Upper lobe of left lung (tissue), 6 donors: ENCODE results near the gene ADTRP. TPM values are rescaled to one million over a fixed set of nuclear protein-coding genes. Genes with fewer than 3 reads are reported as not detected.

Source experiments
- ATAC-seq, 2 donors: fragments of 200-7000 bp; cut with Tn5 transposase; one replicate each; pipeline ENCODE4 v1.9.1; 2022; ENCODE audit warnings: mild to moderate bottlenecking in 2 of 2, moderate library complexity in 2 of 2; ENCODE audit not compliant: low FRiP score in 2 of 2
- DNase-seq, 2 donors: peaks; one replicate each; pipeline ENCODE4 v3.0.0-alpha.2; 2019 to 2020
- H3K27ac ChIP-seq, 4 donors: fragments of 200-600 bp; sonication (generic); one replicate each; pipeline ENCODE4 v1.5.1; 2016 to 2019
- H3K27me3 ChIP-seq, 4 donors: fragments of 200-600 bp; sonication (generic); one replicate each; pipeline ENCODE4 v1.5.1; 2017 to 2019
- H3K36me3 ChIP-seq, 4 donors: fragments of 200-600 bp; sonication (generic); one replicate each; pipeline ENCODE4 v1.5.1; 2016 to 2019
- H3K4me1 ChIP-seq, 4 donors: fragments of 200-600 bp; sonication (generic); one replicate each; pipeline ENCODE4 v1.5.1; 2018 to 2019
- H3K4me3 ChIP-seq, 4 donors: fragments of 200-600 bp; sonication (generic); one replicate each; pipeline ENCODE4 v1.5.1; 2017 to 2019; ENCODE audit warnings: mild to moderate bottlenecking in 2 of 4, moderate library complexity in 1 of 4
- H3K9me3 ChIP-seq, 4 donors: fragments of 200-600 bp; sonication (generic); one replicate each; pipeline ENCODE4 v1.5.1; 2018 to 2019
- EP300 ChIP-seq, 4 donors: sonication (generic); formaldehyde crosslinking; IDR thresholded peaks; one replicate each; pipeline ENCODE4 v1.5.1; 2017; ENCODE audit warnings: antibody characterized with exemption in 4 of 4, control low read depth in 2 of 4
- POLR2A ChIP-seq, 4 donors: fragments of 450-650 bp; IDR thresholded peaks; one replicate each; pipeline ENCODE4 v1.5.1; 2016 to 2017; ENCODE audit warnings: antibody characterized with exemption in 4 of 4, mild to moderate bottlenecking in 2 of 4
- POLR2AphosphoS5 ChIP-seq, 2 donors: sonication (generic); formaldehyde crosslinking; IDR thresholded peaks; one replicate each; pipeline ENCODE4 v1.5.1; 2017; ENCODE audit warnings: antibody characterized with exemption in 2 of 2
- WGBS, 2 donors: methylation state at CpG; one replicate each; pipeline ENCODE4 v1.1.5; 2017 to 2018; 5-methylcytosine and 5-hydroxymethylcytosine counted together
- total RNA-seq, 6 donors: library from RNA; depleted of rRNA in 4 of 6; stranded (reverse); fragments of >200 nt in 4 of 6; gene quantifications; one replicate each; pipeline versions ENCODE4 v1.1.0 to v1.2.1, GENCODE V29; 2016 to 2021
- TF ChIP-seq, protein P1 (sequence below), 6 experiments: fragments of 450-650 bp in 4 of 6; fragments of 200-600 bp in 2 of 6; sonication (generic) in 2 of 6; IDR thresholded peaks; one replicate each; pipeline ENCODE4 v1.5.1; 2016 to 2019; ENCODE audit warnings: antibody characterized with exemption in 6 of 6
- donor health status: DM: no; HTN: no; CAD: no; lungs with moderate emphysema.
- donor health status: DM: no; HTN: yes; CAD: no; lungs with severe emphysema.

The ADTRP gene
- total RNA-seq, 6 donors from 2014 or later, result 3.8 to 21.1 (median 12.8) TPM

GRCh38 chr6:11679099-11679498, 99.5 kb downstream of the ADTRP start:
- TF ChIP-seq, protein P1, sequence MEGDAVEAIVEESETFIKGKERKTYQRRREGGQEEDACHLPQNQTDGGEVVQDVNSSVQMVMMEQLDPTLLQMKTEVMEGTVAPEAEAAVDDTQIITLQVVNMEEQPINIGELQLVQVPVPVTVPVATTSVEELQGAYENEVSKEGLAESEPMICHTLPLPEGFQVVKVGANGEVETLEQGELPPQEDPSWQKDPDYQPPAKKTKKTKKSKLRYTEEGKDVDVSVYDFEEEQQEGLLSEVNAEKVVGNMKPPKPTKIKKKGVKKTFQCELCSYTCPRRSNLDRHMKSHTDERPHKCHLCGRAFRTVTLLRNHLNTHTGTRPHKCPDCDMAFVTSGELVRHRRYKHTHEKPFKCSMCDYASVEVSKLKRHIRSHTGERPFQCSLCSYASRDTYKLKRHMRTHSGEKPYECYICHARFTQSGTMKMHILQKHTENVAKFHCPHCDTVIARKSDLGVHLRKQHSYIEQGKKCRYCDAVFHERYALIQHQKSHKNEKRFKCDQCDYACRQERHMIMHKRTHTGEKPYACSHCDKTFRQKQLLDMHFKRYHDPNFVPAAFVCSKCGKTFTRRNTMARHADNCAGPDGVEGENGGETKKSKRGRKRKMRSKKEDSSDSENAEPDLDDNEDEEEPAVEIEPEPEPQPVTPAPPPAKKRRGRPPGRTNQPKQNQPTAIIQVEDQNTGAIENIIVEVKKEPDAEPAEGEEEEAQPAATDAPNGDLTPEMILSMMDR (IDR thresholded peaks at IDR 0.05), result no peak
- TF ChIP-seq POLR2A (IDR thresholded peaks at IDR 0.05), result no peak
- no peak for TF ChIP-seq EP300 (IDR thresholded peaks at IDR 0.05)
- TF ChIP-seq POLR2AphosphoS5 (IDR thresholded peaks at IDR 0.05), result no peak
- Histone ChIP-seq H3K4me3 (no peak overlapping the region), H3K27me3 (no peaks in the 10 kb centered on the region), H3K9me3 (peaks cover 0 to 9% (median 6%) of the 10 kb centered on the region in 4 donors), H3K4me1 (no peaks in the 10 kb centered on the region), H3K36me3 (no peaks in the 10 kb centered on the region), H3K27ac (no peak overlapping the region)
- 72 to 84% methylated on average over 2 of the region's 2 CpGs for WGBS, 2 donors
- DNase-seq (no peak), ATAC-seq (no peak)

DNA sequence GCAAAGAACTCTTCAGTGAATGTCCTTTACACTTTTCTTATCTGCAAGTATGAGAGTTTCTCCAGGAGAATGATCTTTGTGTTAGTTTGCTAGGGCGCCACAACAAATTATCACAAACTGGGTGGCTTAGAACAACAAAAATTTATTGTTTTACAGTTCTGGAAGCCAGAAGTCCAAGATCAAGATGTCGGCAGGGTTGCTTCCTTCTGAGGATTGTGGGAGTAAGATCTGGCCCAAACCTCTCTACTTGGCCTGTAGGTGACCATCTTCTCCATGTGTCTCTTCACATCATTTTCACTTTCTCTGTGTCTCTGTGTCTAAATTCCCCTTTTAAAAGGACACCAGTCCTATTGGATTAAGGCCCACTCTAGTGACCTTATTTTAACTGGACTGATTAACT, 103.0 kb downstream of the ADTRP start:
- Histone ChIP-seq H3K4me3 (no peak overlapping the region), H3K36me3 (no peaks in the 10 kb centered on the region), H3K27ac (no peak overlapping the region), H3K9me3 (peaks cover 0 to 6% (median 4%) of the 10 kb centered on the region in 4 donors), H3K27me3 (no peaks in the 10 kb centered on the region), H3K4me1 (no peaks in the 10 kb centered on the region)
- ATAC-seq (no peak), DNase-seq (no peak)
- 81 to 96% methylated on average over 2 of the region's 2 CpGs for WGBS, 2 donors
- no peak for TF ChIP-seq POLR2AphosphoS5 (IDR thresholded peaks at IDR 0.05)
- TF ChIP-seq, protein P1 (IDR thresholded peaks at IDR 0.05), result peak in 1 of 6 experiments; percentile 18

- DNase-seq (no peak), ATAC-seq (no peak)
- Histone ChIP-seq H3K4me3 (no peak overlapping the region), H3K27ac (no peak overlapping the region), H3K4me1 (no peaks in the 10 kb centered on the region), H3K36me3 (no peaks in the 10 kb centered on the region), H3K27me3 (no peaks in the 10 kb centered on the region), H3K9me3 (no peaks in the 10 kb centered on the region)
- no peak for TF ChIP-seq POLR2A (IDR thresholded peaks at IDR 0.05)
- WGBS, 2 donors, result 79 to 89% methylated on average over 5 of the region's 5 CpGs
Measured at GRCh38 chr6:11672669-11673068, 105.9 kb downstream of the ADTRP start.

GRCh38 chr6:11672256-11672655, 106.3 kb downstream of the ADTRP start:
- H3K27ac ChIP-seq, result no peak overlapping the region
- DNase-seq, result no peak
- no peaks in the 10 kb centered on the region for H3K4me1 ChIP-seq
- no peaks in the 10 kb centered on the region for H3K36me3 ChIP-seq
- H3K27me3 ChIP-seq, result no peaks in the 10 kb centered on the region
- H3K4me3 ChIP-seq, result no peak overlapping the region
- TF ChIP-seq EP300 (IDR thresholded peaks at IDR 0.05) (no peak), POLR2A (IDR thresholded peaks at IDR 0.05) (no peak), POLR2AphosphoS5 (IDR thresholded peaks at IDR 0.05) (no peak)
- TF ChIP-seq, protein P1 (IDR thresholded peaks at IDR 0.05), result no peak
- H3K9me3 ChIP-seq, result no peaks in the 10 kb centered on the region
- ATAC-seq, result no peak

DNA sequence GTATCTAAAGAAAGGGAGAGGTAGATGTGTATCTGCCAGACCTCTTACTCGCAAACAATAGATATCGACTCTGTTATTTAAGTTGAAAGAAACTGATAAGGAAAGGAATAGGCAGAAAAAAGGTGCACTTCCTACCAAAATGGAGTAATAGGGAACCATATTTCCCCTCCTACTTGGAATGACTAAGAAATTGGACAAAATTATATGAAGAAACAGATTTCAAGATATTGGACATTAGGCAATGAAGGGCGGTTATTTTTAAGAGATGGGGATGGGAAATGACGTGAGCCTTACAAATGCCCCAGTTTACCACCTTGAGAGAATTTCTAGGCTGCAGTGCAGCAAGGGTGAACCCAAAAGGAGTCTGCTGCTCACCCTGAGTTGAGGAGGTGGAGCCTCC, 108.9 kb downstream of the ADTRP start:
- WGBS, 2 donors, result 91 to 95% methylated on average over 4 of the region's 4 CpGs
- Histone ChIP-seq H3K4me3 (no peak overlapping the region), H3K36me3 (no peaks in the 10 kb centered on the region), H3K27me3 (no peaks in the 10 kb centered on the region), H3K27ac (no peak overlapping the region), H3K4me1 (no peaks in the 10 kb centered on the region), H3K9me3 (no peaks in the 10 kb centered on the region)
- ATAC-seq, result no peak
- TF ChIP-seq, protein P1 (IDR thresholded peaks at IDR 0.05), result no peak
- TF ChIP-seq EP300 (IDR thresholded peaks at IDR 0.05) (no peak), POLR2A (IDR thresholded peaks at IDR 0.05) (no peak), POLR2AphosphoS5 (IDR thresholded peaks at IDR 0.05) (no peak)
- no peak for DNase-seq
